ENCODE data around the gene AFG1L. TPM values are rescaled to one million over a fixed set of nuclear protein-coding genes. Genes with fewer than 3 reads are reported as not detected.
"Not testable (repeated sequence)": the region's sequence is repeated elsewhere in the genome, so short reads cannot be mapped to it uniquely, and the experiment has no call there.

The AFG1L gene
- total and polyA plus RNA-seq, 3 experiments from 2014 or later: 4.4 to 5.3 (median 4.4) TPM

- peak overlapping the region; percentile 94 to 99 (median 97) for H3K4me3 Mint-ChIP-seq
- peak overlapping the region; percentile 90 for H3K27ac ChIP-seq (ENCODE audit: low read depth, low read length)
- H3K36me3 ChIP-seq (ENCODE audit: insufficient read depth, low read length): no peaks in the 10 kb centered on the region
- H3K4me1 ChIP-seq (ENCODE audit: insufficient read depth, low read length): peaks cover 13% of the 10 kb centered on the region
- ChIA-PET POLR2A (interaction anchor here (2.3 kb wide), 1 partner anchor 33 kb away, joined by 21 read pairs; the partner anchor contains the start of gene SNX3), CTCF (no interaction called here)
- H3K27ac Mint-ChIP-seq: peak overlapping the region; percentile 64 to 99 (median 98)
- H3K4me1 Mint-ChIP-seq: peaks cover 15 to 24% (median 23%) of the 10 kb centered on the region in 3 donors
- H3K4me3 ChIP-seq (ENCODE audit: low read length): peak overlapping the region; percentile 97
- H3K27me3 ChIP-seq (ENCODE audit: insufficient read depth, low read length, poor library complexity, severe bottlenecking): no peaks in the 10 kb centered on the region
- H3K9me3 Mint-ChIP-seq: no peaks in the 10 kb centered on the region
- H3K9me3 ChIP-seq (ENCODE audit: low read length): no peaks in the 10 kb centered on the region
- H3K36me3 Mint-ChIP-seq: peaks cover 0 to 10% (median 2%) of the 10 kb centered on the region in 3 donors
- no peak for DNase-seq
- H3K27me3 Mint-ChIP-seq: peaks cover 0 to 2% of the 10 kb centered on the region in 2 donors
These were observed 1.1 kb upstream of the AFG1L start for GRCh38 chr6:108293527-108294296.

GRCh38 chr6:108294297-108294726, 542 bp upstream of the AFG1L start:
- ChIA-PET POLR2A (interaction anchor here (0.8 to 2.3 kb wide), 2 partner anchors 33 to 1885 kb away, joined by 3 to 21 read pairs; partner anchors contain the start of genes SNX3 and WASF1), CTCF (interaction anchor here (1.0 kb wide), 1 partner anchor 31 kb away, joined by 3 read pairs; no protein-coding TSS in a partner anchor)
- Mint-ChIP-seq H3K36me3 (peaks cover 0 to 10% (median 2%) of the 10 kb centered on the region in 3 donors), H3K27me3 (peaks cover 0 to 2% of the 10 kb centered on the region in 2 donors), H3K27ac (peak overlapping the region; percentile 98 to 99 (median 98)), H3K4me3 (peak overlapping the region; percentile 94 to 99 (median 97)), H3K4me1 (peaks cover 18 to 27% (median 23%) of the 10 kb centered on the region in 3 donors), H3K9me3 (no peaks in the 10 kb centered on the region)
- Histone ChIP-seq H3K27me3 (ENCODE audit: insufficient read depth, low read length, poor library complexity, severe bottlenecking) (no peaks in the 10 kb centered on the region), H3K27ac (ENCODE audit: low read depth, low read length) (peak overlapping the region; percentile 90), H3K4me1 (ENCODE audit: insufficient read depth, low read length) (peaks cover 13% of the 10 kb centered on the region), H3K36me3 (ENCODE audit: insufficient read depth, low read length) (no peaks in the 10 kb centered on the region), H3K4me3 (ENCODE audit: low read length) (peak overlapping the region; percentile 97), H3K9me3 (ENCODE audit: low read length) (no peaks in the 10 kb centered on the region)
- DNase-seq: no peak

- Mint-ChIP-seq H3K9me3 (no peaks in the 10 kb centered on the region), H3K27me3 (peaks cover 0 to 2% of the 10 kb centered on the region in 2 donors), H3K4me3 (peak overlapping the region; percentile 94 to 99 (median 97)), H3K36me3 (peaks cover 0 to 10% (median 2%) of the 10 kb centered on the region in 3 donors), H3K27ac (peak overlapping the region; percentile 98 to 99 (median 98)), H3K4me1 (peaks cover 21 to 31% (median 23%) of the 10 kb centered on the region in 3 donors)
- peak overlapping the region; percentile 97 for H3K4me3 ChIP-seq (ENCODE audit: low read length)
- no peaks in the 10 kb centered on the region for H3K9me3 ChIP-seq (ENCODE audit: low read length)
- H3K36me3 ChIP-seq (ENCODE audit: insufficient read depth, low read length): no peaks in the 10 kb centered on the region
- H3K4me1 ChIP-seq (ENCODE audit: insufficient read depth, low read length): peaks cover 13% of the 10 kb centered on the region
- no peaks in the 10 kb centered on the region for H3K27me3 ChIP-seq (ENCODE audit: insufficient read depth, low read length, poor library complexity, severe bottlenecking)
- POLR2A ChIA-PET: interaction anchor here (1.1 to 2.3 kb wide), 2 partner anchors 35 to 799 kb away, joined by 5 to 21 read pairs; partner anchors contain the start of genes SESN1 and SNX3
- H3K27ac ChIP-seq (ENCODE audit: low read depth, low read length): peak overlapping the region; percentile 90
- CTCF ChIA-PET: interaction anchor here (1.2 kb wide), 1 partner anchor 1744 kb away, joined by 3 read pairs; no protein-coding TSS in a partner anchor
- DNase-seq: no peak
These were observed 822 bp downstream of the AFG1L start for GRCh38 chr6:108295676-108296075.

- no peak overlapping the region for H3K27ac ChIP-seq (ENCODE audit: low read depth, low read length)
- Mint-ChIP-seq H3K27ac (no peak overlapping the region), H3K36me3 (peaks cover 0 to 7% (median 0%) of the 10 kb centered on the region in 3 donors), H3K27me3 (no peaks in the 10 kb centered on the region), H3K4me3 (no peak overlapping the region), H3K9me3 (no peaks in the 10 kb centered on the region), H3K4me1 (peaks cover 0 to 10% (median 9%) of the 10 kb centered on the region in 3 donors)
- no peaks in the 10 kb centered on the region for H3K36me3 ChIP-seq (ENCODE audit: insufficient read depth, low read length)
- ChIA-PET POLR2A (no interaction called here), CTCF (interaction anchor here (0.6 kb wide), 1 partner anchor 31 kb away, joined by 3 read pairs; no protein-coding TSS in a partner anchor)
- no peaks in the 10 kb centered on the region for H3K27me3 ChIP-seq (ENCODE audit: insufficient read depth, low read length, poor library complexity, severe bottlenecking)
- H3K4me1 ChIP-seq (ENCODE audit: insufficient read depth, low read length): no peaks in the 10 kb centered on the region
- H3K4me3 ChIP-seq (ENCODE audit: low read length): no peak overlapping the region
- no peaks in the 10 kb centered on the region for H3K9me3 ChIP-seq (ENCODE audit: low read length)
- DNase-seq: no peak
These were observed 7.5 kb downstream of the AFG1L start for GRCh38 chr6:108302386-108302785.

GRCh38 chr6:108304646-108305045, 9.8 kb downstream of the AFG1L start:
- POLR2A ChIA-PET: no interaction called here

GRCh38 chr6:108308641-108309040, 13.8 kb downstream of the AFG1L start:
- H3K4me3 Mint-ChIP-seq; H3K36me3 ChIP-seq (ENCODE audit: insufficient read depth, low read length); H3K4me1 Mint-ChIP-seq; DNase-seq; H3K4me1 ChIP-seq (ENCODE audit: insufficient read depth, low read length); H3K27me3 Mint-ChIP-seq; H3K27me3 ChIP-seq (ENCODE audit: insufficient read depth, low read length, poor library complexity, severe bottlenecking); H3K4me3 ChIP-seq (ENCODE audit: low read length); POLR2A ChIA-PET; H3K9me3 ChIP-seq (ENCODE audit: low read length); H3K27ac ChIP-seq (ENCODE audit: low read depth, low read length); H3K9me3 Mint-ChIP-seq; H3K36me3 Mint-ChIP-seq: not testable (repeated sequence)
- CTCF ChIA-PET: interaction anchor here (1.1 kb wide), 1 partner anchor 47 kb away, joined by 3 read pairs; no protein-coding TSS in a partner anchor
- H3K27ac Mint-ChIP-seq: peak overlapping the region in 1 of 8 donors; percentile 47

More at GRCh38 chr6:108304646-108305045, 9.8 kb downstream of the AFG1L start:
- Mint-ChIP-seq H3K27ac (no peak overlapping the region), H3K4me3 (no peak overlapping the region), H3K4me1 (peaks cover 0 to 6% (median under 1%) of the 10 kb centered on the region in 3 donors), H3K9me3 (no peaks in the 10 kb centered on the region), H3K36me3 (peaks cover 0 to 5% (median 0%) of the 10 kb centered on the region in 3 donors), H3K27me3 (no peaks in the 10 kb centered on the region)
- Histone ChIP-seq H3K4me1 (ENCODE audit: insufficient read depth, low read length) (no peaks in the 10 kb centered on the region), H3K27me3 (ENCODE audit: insufficient read depth, low read length, poor library complexity, severe bottlenecking) (no peaks in the 10 kb centered on the region), H3K36me3 (ENCODE audit: insufficient read depth, low read length) (no peaks in the 10 kb centered on the region), H3K4me3 (ENCODE audit: low read length) (no peak overlapping the region), H3K27ac (ENCODE audit: low read depth, low read length) (no peak overlapping the region), H3K9me3 (ENCODE audit: low read length) (no peaks in the 10 kb centered on the region)
- CTCF ChIA-PET: no interaction called here
- no peak for DNase-seq

- ChIA-PET POLR2A (no interaction called here), CTCF (interaction anchor here (1.1 kb wide), 1 partner anchor 48 kb away, joined by 3 read pairs; no protein-coding TSS in a partner anchor)
- H3K27me3 Mint-ChIP-seq: no peaks in the 10 kb centered on the region
- no peak overlapping the region for H3K27ac ChIP-seq (ENCODE audit: low read depth, low read length)
- no peaks in the 10 kb centered on the region for H3K36me3 ChIP-seq (ENCODE audit: insufficient read depth, low read length)
- no peak for DNase-seq
- H3K27me3 ChIP-seq (ENCODE audit: insufficient read depth, low read length, poor library complexity, severe bottlenecking): no peaks in the 10 kb centered on the region
- H3K36me3 Mint-ChIP-seq: peaks cover 0 to 4% (median 0%) of the 10 kb centered on the region in 3 donors
- no peaks in the 10 kb centered on the region for H3K9me3 Mint-ChIP-seq
- H3K4me1 ChIP-seq (ENCODE audit: insufficient read depth, low read length): no peaks in the 10 kb centered on the region
- H3K9me3 ChIP-seq (ENCODE audit: low read length): no peaks in the 10 kb centered on the region
- H3K4me1 Mint-ChIP-seq: peaks cover 0 to 5% (median 0%) of the 10 kb centered on the region in 3 donors
- H3K27ac Mint-ChIP-seq: no peak overlapping the region
- H3K4me3 Mint-ChIP-seq: no peak overlapping the region
- no peak overlapping the region for H3K4me3 ChIP-seq (ENCODE audit: low read length)
These were observed 15.0 kb downstream of the AFG1L start for GRCh38 chr6:108309844-108310243.

GRCh38 chr6:108312605-108313004, 17.8 kb downstream of the AFG1L start:
- Histone ChIP-seq H3K9me3 (ENCODE audit: low read length) (no peaks in the 10 kb centered on the region), H3K27ac (ENCODE audit: low read depth, low read length) (no peak overlapping the region), H3K27me3 (ENCODE audit: insufficient read depth, low read length, poor library complexity, severe bottlenecking) (no peaks in the 10 kb centered on the region), H3K36me3 (ENCODE audit: insufficient read depth, low read length) (no peaks in the 10 kb centered on the region), H3K4me1 (ENCODE audit: insufficient read depth, low read length) (no peaks in the 10 kb centered on the region), H3K4me3 (ENCODE audit: low read length) (no peak overlapping the region)
- ChIA-PET POLR2A (interaction anchor here (0.8 kb wide), 1 partner anchor 113 kb away, joined by 3 read pairs; no protein-coding TSS in a partner anchor), CTCF (no interaction called here)
- Mint-ChIP-seq H3K9me3 (no peaks in the 10 kb centered on the region), H3K27ac (no peak overlapping the region), H3K36me3 (peaks cover 0 to 4% (median 0%) of the 10 kb centered on the region in 3 donors), H3K4me1 (peaks cover 0 to 5% (median 0%) of the 10 kb centered on the region in 3 donors), H3K4me3 (no peak overlapping the region), H3K27me3 (peaks cover 0 to 2% of the 10 kb centered on the region in 2 donors)
- no peak for DNase-seq
